CD14-positive monocyte (primary cell): ENCODE measurements around the gene STIM1. TPM values are rescaled to one million over a fixed set of nuclear protein-coding genes. Genes with fewer than 3 reads are reported as not detected.

Experiments
- DNase-seq, 3 donors: peaks; one replicate each; pipeline ENCODE4 v3.0.0-alpha.2; 2011 to 2022
- H2AFZ ChIP-seq: 2 replicates; pipeline ENCODE4 v1.6.0; 2012; ENCODE audit warnings: mild to moderate bottlenecking, low read depth, low read length, inconsistent platforms; ENCODE audit not compliant: insufficient read depth, poor library complexity, severe bottlenecking
- H3K27ac ChIP-seq, 2 donors: 1 replicate in 1 of 2; 2 replicates in 1 of 2; pipeline ENCODE4 v1.5.1; 2012 to 2013; ENCODE audit warnings: low read length in 2 of 2, control low read depth in 1 of 2, inconsistent platforms in 1 of 2, low read depth in 1 of 2, mild to moderate bottlenecking in 1 of 2
- H3K27me3 ChIP-seq, 2 donors: one replicate each; pipeline versions ENCODE4 v1.6.0 to v1.6.1; 2011 to 2013; ENCODE audit warnings: low read length in 2 of 2; ENCODE audit not compliant: control insufficient read depth in 2 of 2, insufficient read depth in 2 of 2
- H3K36me3 ChIP-seq, 2 donors: replicated peaks in 1 of 2; 1 replicate in 1 of 2; 2 replicates in 1 of 2; pipeline versions ENCODE4 v1.5.1 to v1.6.1; 2012 to 2013; ENCODE audit warnings: low read length in 2 of 2, control low read depth in 1 of 2, inconsistent platforms in 1 of 2, mild to moderate bottlenecking in 1 of 2; ENCODE audit not compliant: insufficient read depth in 2 of 2, control insufficient read depth in 1 of 2
- H3K4me1 ChIP-seq, 2 donors: 1 replicate in 1 of 2; 2 replicates in 1 of 2; pipeline versions ENCODE4 v1.5.1 to v1.6.1; 2012 to 2013; ENCODE audit warnings: low read length in 2 of 2, control low read depth in 1 of 2, inconsistent platforms in 1 of 2, mild to moderate bottlenecking in 1 of 2, moderate library complexity in 1 of 2; ENCODE audit not compliant: insufficient read depth in 2 of 2, control insufficient read depth in 1 of 2
- H3K4me2 ChIP-seq: replicated peaks from 2 replicates; pipeline ENCODE3; 2012; ENCODE audit warnings: low read length, moderate library complexity, mild to moderate bottlenecking; ENCODE audit not compliant: poor library complexity, severe bottlenecking; ENCODE audit errors: extremely low read depth
- H3K4me3 ChIP-seq, 3 experiments: fragments of 200-600 bp in 1 of 3; sonication (generic) in 1 of 3; replicated peaks in 1 of 3; 1 replicate in 2 of 3; 2 replicates in 1 of 3; pipeline ENCODE4 v1.5.1; 2011 to 2013; ENCODE audit warnings: low read length in 3 of 3, mild to moderate bottlenecking in 3 of 3, control low read depth in 2 of 3, low read depth in 2 of 3, inconsistent platforms in 1 of 3, moderate library complexity in 1 of 3
- H3K79me2 ChIP-seq: 2 replicates; pipeline ENCODE4 v1.6.0; 2012; ENCODE audit warnings: mild to moderate bottlenecking, control low read depth, inconsistent platforms, low read length, moderate library complexity; ENCODE audit not compliant: insufficient read depth
- H3K9ac ChIP-seq: 2 replicates; pipeline ENCODE4 v1.6.0; 2017; ENCODE audit warnings: low read length, mild to moderate bottlenecking; ENCODE audit not compliant: insufficient read depth, poor library complexity, severe bottlenecking
- H3K9me3 ChIP-seq, 2 donors: replicated peaks in 1 of 2; 1 replicate in 1 of 2; 2 replicates in 1 of 2; pipeline versions ENCODE4 v1.5.1 to v1.6.1; 2012 to 2013; ENCODE audit warnings: low read length in 2 of 2, control low read depth in 1 of 2; ENCODE audit not compliant: control insufficient read depth in 1 of 2, insufficient read depth in 1 of 2
- H4K20me1 ChIP-seq: 2 replicates; pipeline ENCODE4 v1.6.0; 2012; ENCODE audit warnings: mild to moderate bottlenecking, low read length, control low read depth, moderate library complexity; ENCODE audit not compliant: insufficient read depth
- H3K27ac Mint-ChIP-seq, 7 donors: one replicate each; pipeline ENCODE4 v1.8.0; 2020; ENCODE audit warnings: mild to moderate bottlenecking in 7 of 7, mixed read lengths in 7 of 7, moderate library complexity in 6 of 7, inconsistent platforms in 2 of 7
- H3K27me3 Mint-ChIP-seq, 3 donors: one replicate each; pipeline ENCODE4 v1.8.0; 2021 to 2022; ENCODE audit warnings: low read depth in 3 of 3, mild to moderate bottlenecking in 3 of 3, mixed read lengths in 3 of 3, moderate library complexity in 3 of 3, inconsistent platforms in 1 of 3
- H3K36me3 Mint-ChIP-seq, 2 donors: one replicate each; pipeline ENCODE4 v1.8.0; 2020; ENCODE audit warnings: mixed read lengths in 2 of 2, inconsistent platforms in 1 of 2, mild to moderate bottlenecking in 1 of 2
- H3K4me1 Mint-ChIP-seq: one replicate; pipeline ENCODE4 v1.8.0; 2020; ENCODE audit warnings: mild to moderate bottlenecking, mixed read lengths
- H3K4me3 Mint-ChIP-seq, 2 donors: one replicate each; pipeline ENCODE4 v1.8.0; 2020; ENCODE audit warnings: mild to moderate bottlenecking in 2 of 2, mixed read lengths in 2 of 2, moderate library complexity in 1 of 2
- H3K9me3 Mint-ChIP-seq, 7 donors: one replicate each; pipeline ENCODE4 v1.8.0; 2020 to 2022; ENCODE audit warnings: mixed read lengths in 7 of 7, mild to moderate bottlenecking in 6 of 7, moderate library complexity in 6 of 7, inconsistent platforms in 2 of 7
- CTCF ChIP-seq: fragments of 200-600 bp; IDR thresholded peaks from one replicate; pipeline ENCODE4 v1.8.0; 2022; ENCODE audit warnings: antibody characterized with exemption, mild to moderate bottlenecking
- WGBS: methylation state at CpG from one replicate; pipeline ENCODE4 v1.1.5; 2013; ENCODE audit warnings: missing lambda C conversion rate; ENCODE audit not compliant: insufficient coverage; 5-methylcytosine and 5-hydroxymethylcytosine counted together
- intact Hi-C, 2 donors: fragments of 100-400 bp; cut with micrococcal nuclease; formaldehyde crosslinking; loops; one replicate each; pipeline versions ENCODE4 v1.15.0 to v1.15.1; 2023
- polyA plus RNA-seq, 3 donors: library from polyadenylated mRNA; depleted of rRNA in 1 of 3; unstranded in 2 of 3; stranded (reverse) in 1 of 3; fragments of 300-500 nt in 2 of 3; fragments of >200 nt in 1 of 3; fragmentation: Illumina TruSeq in 2 of 3; gene quantifications; 1 replicate in 2 of 3; 2 replicates in 1 of 3; pipeline ENCODE4 v1.2.3, GENCODE V29; 2012 to 2021

STIM1 gene
- polyA plus RNA-seq, 3 donors: 14.0 to 68.6 (median 21.0) TPM

- no peak overlapping the region for H3K4me3 Mint-ChIP-seq
- no peak for DNase-seq
- Histone ChIP-seq H3K79me2 (peaks cover 99% of the 10 kb centered on the region), H2AFZ (no peak overlapping the region), H3K9ac (no peak overlapping the region), H3K4me3 (no peak overlapping the region), H3K9me3 (no peaks in the 10 kb centered on the region), H4K20me1 (peaks cover 83% of the 10 kb centered on the region), H3K27ac (peak overlapping the region in 1 of 2 donors; percentile 29), H3K27me3 (no peaks in the 10 kb centered on the region), H3K36me3 (peaks cover 0 to 8% of the 10 kb centered on the region in 2 donors), H3K4me2 (no peak overlapping the region), H3K4me1 (peaks cover 41 to 55% of the 10 kb centered on the region in 2 donors)
- peaks cover 0 to 2% (median 0%) of the 10 kb centered on the region in 3 donors for H3K27me3 Mint-ChIP-seq
- intact Hi-C loops: no loop called here
- H3K36me3 Mint-ChIP-seq: peaks cover 12% of the 10 kb centered on the region in 2 donors
- no peaks in the 10 kb centered on the region for H3K9me3 Mint-ChIP-seq
- H3K4me1 Mint-ChIP-seq: peaks cover 72% of the 10 kb centered on the region
- TF ChIP-seq CTCF: no peak
- H3K27ac Mint-ChIP-seq: peak overlapping the region in 2 of 7 donors; percentile 63 to 76
- WGBS: no CpG with 5 or more reads among the region's 3 CpGs
These were observed 21.1 kb downstream of the STIM1 start for GRCh38 chr11:3876613-3877012.

- Histone ChIP-seq H3K9ac (no peak overlapping the region), H2AFZ (no peak overlapping the region), H3K9me3 (no peaks in the 10 kb centered on the region), H4K20me1 (peaks cover 77% of the 10 kb centered on the region), H3K27me3 (no peaks in the 10 kb centered on the region), H3K79me2 (peaks cover 99% of the 10 kb centered on the region), H3K4me3 (no peak overlapping the region), H3K36me3 (peaks cover 0 to 4% of the 10 kb centered on the region in 2 donors), H3K4me1 (peaks cover 40 to 61% of the 10 kb centered on the region in 2 donors), H3K4me2 (no peak overlapping the region), H3K27ac (peak overlapping the region; percentile 11 to 75)
- Mint-ChIP-seq H3K27me3 (peaks cover 0 to 2% (median 0%) of the 10 kb centered on the region in 3 donors), H3K4me1 (peaks cover 67% of the 10 kb centered on the region), H3K27ac (peak overlapping the region in 5 of 7 donors; percentile 34 to 83 (median 52)), H3K36me3 (peaks cover 6 to 12% of the 10 kb centered on the region in 2 donors), H3K9me3 (no peaks in the 10 kb centered on the region), H3K4me3 (no peak overlapping the region)
- WGBS: 84% methylated on average over 4 of the region's 8 CpGs
- no peak for DNase-seq
- intact Hi-C loops: no loop called here
- no peak for TF ChIP-seq CTCF
These were observed 22.1 kb downstream of the STIM1 start for GRCh38 chr11:3877364-3878257.
